Endothelial cell of umbilical vein (primary cell): ENCODE results near the gene SYNGR3. TPM values are rescaled to one million over a fixed set of nuclear protein-coding genes. Genes with fewer than 3 reads are reported as not detected.

Source experiments
- BruUV-seq: library from RNA; stranded (reverse); fragments of 400-500 nt; replicated peaks from 2 replicates; lab custom pipeline; 2021; lab: Mats Ljungman, UMichigan
- CTCF ChIA-PET: fragments of 300-600, 350-600 bp; sonication (Branson Sonifier 250); formaldehyde crosslinking; loops from one replicate; lab custom pipeline; 2021; ENCODE audit warnings: antibody characterized with exemption, inconsistent platforms; lab: Charles Lee
- POLR2A ChIA-PET: fragments of 300-600, 350-600 bp; sonication (Branson Sonifier 250); formaldehyde crosslinking; loops from one replicate; lab custom pipeline; 2021; ENCODE audit warnings: antibody characterized with exemption, inconsistent platforms; lab: Charles Lee
- DNase-seq: peaks from one replicate; pipeline ENCODE4 v3.0.0-alpha.2; 2011; ENCODE audit warnings: low read depth, low spot score
- FAIRE-seq: peaks from 2 replicates; lab custom pipeline; 2011; peaks lifted over from hg19 to GRCh38; lab: Jason Lieb, UNC
- H2AFZ ChIP-seq: 2 replicates; pipeline ENCODE4 v1.6.0; 2012; ENCODE audit warnings: low read depth, low read length, control low read depth, inconsistent platforms
- H3K27ac ChIP-seq: 2 replicates; pipeline ENCODE4 v1.5.1; 2011; ENCODE audit warnings: low read depth, mild to moderate bottlenecking, control low read depth, low read length, moderate library complexity; ENCODE audit not compliant: insufficient read depth
- H3K27me3 ChIP-seq, 2 experiments: 2 replicates each; pipeline versions ENCODE4 v1.6.0 to v1.6.1; 2011; ENCODE audit warnings: low read length in 2 of 2, mixed read lengths in 1 of 2; ENCODE audit not compliant: control insufficient read depth in 2 of 2, insufficient read depth in 2 of 2
- H3K36me3 ChIP-seq, 2 experiments: 2 replicates in 1 of 2; 3 replicates in 1 of 2; pipeline ENCODE4 v1.5.1; 2011; ENCODE audit warnings: low read length in 2 of 2, mild to moderate bottlenecking in 1 of 2, moderate library complexity in 1 of 2; ENCODE audit not compliant: control insufficient read depth in 2 of 2, insufficient read depth in 2 of 2; ENCODE audit errors: extremely low read depth in 1 of 2
- H3K4me1 ChIP-seq: 3 replicates; pipeline ENCODE4 v1.5.1; 2011; ENCODE audit warnings: mild to moderate bottlenecking, low read length; ENCODE audit not compliant: control insufficient read depth, insufficient read depth; ENCODE audit errors: extremely low read depth
- H3K4me2 ChIP-seq: 2 replicates; pipeline ENCODE4 v1.6.1; 2011; ENCODE audit warnings: low read length, control low read depth, mixed read lengths; ENCODE audit not compliant: insufficient read depth
- H3K4me3 ChIP-seq, 3 experiments: fragments of 200-600 bp in 1 of 3; sonication (generic), shearing (Covaris generic) in 1 of 3; replicated peaks in 1 of 3; 2 replicates each; pipeline ENCODE4 v1.5.1; 2011 to 2016; ENCODE audit warnings: control low read depth in 3 of 3, low read length in 3 of 3, mild to moderate bottlenecking in 2 of 3, inconsistent platforms in 1 of 3, low read depth in 1 of 3, moderate library complexity in 1 of 3; ENCODE audit not compliant: insufficient read depth in 1 of 3
- H3K79me2 ChIP-seq: 2 replicates; pipeline ENCODE4 v1.6.0; 2012; ENCODE audit warnings: low read length, inconsistent platforms; ENCODE audit not compliant: control insufficient read depth, insufficient read depth
- H3K9ac ChIP-seq: replicated peaks from 2 replicates; pipeline ENCODE3; 2011; ENCODE audit warnings: low read length, control low read depth; ENCODE audit not compliant: insufficient read depth; ENCODE audit errors: extremely low read depth
- H3K9me1 ChIP-seq: replicated peaks from 3 replicates; pipeline ENCODE4 v1.6.0; 2011; ENCODE audit warnings: mild to moderate bottlenecking, low read length; ENCODE audit not compliant: control insufficient read depth, insufficient read depth; ENCODE audit errors: extremely low read depth
- H3K9me3 ChIP-seq: replicated peaks from 2 replicates; pipeline ENCODE4 v1.5.1; 2012; ENCODE audit warnings: low read length, inconsistent platforms; ENCODE audit not compliant: control insufficient read depth, insufficient read depth
- H4K20me1 ChIP-seq: replicated peaks from 2 replicates; pipeline ENCODE3; 2011; ENCODE audit warnings: mild to moderate bottlenecking, low read length; ENCODE audit not compliant: control insufficient read depth, insufficient read depth; ENCODE audit errors: extremely low read depth
- CTCF ChIP-seq, 2 donors: IDR thresholded peaks; 1 replicate in 1 of 2; 2 replicates in 1 of 2; pipeline ENCODE4 v1.5.1; 2011; ENCODE audit warnings: low read length in 2 of 2, mild to moderate bottlenecking in 2 of 2, moderate library complexity in 2 of 2, control low read depth in 1 of 2, inconsistent platforms in 1 of 2, low read depth in 1 of 2; ENCODE audit not compliant: insufficient read depth in 1 of 2; ENCODE audit errors: extremely low read depth in 1 of 2
- EZH2 ChIP-seq: IDR thresholded peaks from 2 replicates; pipeline ENCODE4 v1.6.1; 2012; ENCODE audit warnings: borderline replicate concordance, low read depth, mild to moderate bottlenecking, moderate library complexity, low read length, inconsistent platforms; ENCODE audit not compliant: severe bottlenecking
- FOS ChIP-seq: IDR thresholded peaks from 2 replicates; pipeline ENCODE4 v1.6.1; 2011; ENCODE audit warnings: mild to moderate bottlenecking, low read length, moderate library complexity, borderline replicate concordance; ENCODE audit not compliant: insufficient read depth
- GATA2 ChIP-seq: IDR thresholded peaks from 2 replicates; pipeline ENCODE4 v1.7.0; 2011; ENCODE audit warnings: low read depth, mild to moderate bottlenecking, moderate library complexity, mixed read lengths, low read length; ENCODE audit not compliant: insufficient read length, insufficient read depth
- JUN ChIP-seq: IDR thresholded peaks from 2 replicates; pipeline ENCODE4 v1.6.1; 2011; ENCODE audit warnings: borderline replicate concordance, low read depth; ENCODE audit not compliant: insufficient read length, insufficient read depth
- MYC ChIP-seq: IDR thresholded peaks from one replicate; pipeline ENCODE4 v1.6.1; 2011; ENCODE audit warnings: mild to moderate bottlenecking, low read depth, low read length
- POLR2A ChIP-seq: IDR thresholded peaks from 2 replicates; pipeline ENCODE4 v1.6.1; 2012; ENCODE audit warnings: low read depth, mild to moderate bottlenecking, control low read depth, low read length
- POLR2AphosphoS5 ChIP-seq: IDR thresholded peaks from 2 replicates; pipeline ENCODE4 v1.6.1; 2012; ENCODE audit warnings: low read depth, mild to moderate bottlenecking, control low read depth, low read length, moderate library complexity; ENCODE audit not compliant: insufficient read depth
- dilution Hi-C: fragments of 300-500 bp; cut with MboI; formaldehyde crosslinking; loops from one replicate; pipeline ENCODE4 v1.15.0; 2019; ENCODE audit warnings: low sequenced_read_pairs; ENCODE audit not compliant: extremely low pct_ligation_motif_present
- intact Hi-C: fragments of 100-400 bp; cut with micrococcal nuclease; formaldehyde crosslinking; loops from one replicate; pipeline ENCODE4 v1.10.0; 2022
- polyA plus RNA-seq, 4 experiments: library from polyadenylated mRNA; depleted of rRNA in 3 of 4; stranded (reverse) in 3 of 4; unstranded in 1 of 4; fragments of >200 nt; gene quantifications; 2 replicates each; pipeline versions ENCODE4 v1.2.1 to v1.2.3, GENCODE V29; 2011 to 2012; ENCODE audit warnings: missing spikeins in 1 of 4
- total RNA-seq: library from RNA; stranded (reverse); gene quantifications from 2 replicates; pipeline ENCODE4 v1.2.3, GENCODE V29; 2021
- TF ChIP-seq, protein P1 (sequence below): IDR thresholded peaks from 2 replicates; pipeline ENCODE4 v1.6.1; 2011; ENCODE audit not compliant: insufficient read depth, insufficient read length

The SYNGR3 gene
- total and polyA plus RNA-seq, 2 donors (not counting 3 experiments of a cell fraction or from before 2014, with no cell fraction given), result 0.95 to 1.4 TPM

- Histone ChIP-seq H3K27me3 (no peaks in the 10 kb centered on the region), H3K4me1 (peaks cover 12% of the 10 kb centered on the region), H3K4me3 (peak within 1 kb of the TSS; percentile 53 to 89 (median 62)), H3K4me2 (peak within 1 kb of the TSS; percentile 84), H3K27ac (no peak within 1 kb of the TSS), H4K20me1 (no peaks in the 10 kb centered on the region), H3K79me2 (no peaks in the 10 kb centered on the region), H2AFZ (peak within 1 kb of the TSS; percentile 99), H3K9ac (peak within 1 kb of the TSS; percentile 64), H3K36me3 (peaks cover 0 to 15% of the 10 kb centered on the region in 2 experiments), H3K9me3 (no peaks in the 10 kb centered on the region), H3K9me1 (no peaks in the 10 kb centered on the region)
- POLR2A ChIA-PET, result interaction anchor here (1.5 kb wide), 1 partner anchor 22 kb away, joined by 11 read pairs; the partner anchor contains the start of gene RPS2
- peak; percentile 98 for FAIRE-seq
- peak; percentile 99 for DNase-seq
- intact Hi-C loops (loop anchor here (1.0 to 2.0 kb wide), 2 partner anchors 14 to 16 kb away; partner anchors contain the start of gene NDUFB10), dilution Hi-C loops (no loop called here)
- CTCF ChIA-PET, result interaction anchor here (0.9 to 1.3 kb wide), 4 partner anchors 8 to 94 kb away, joined by 3 to 4 read pairs (median 3); no protein-coding TSS in a partner anchor
- TF ChIP-seq MYC, result no peak
- TF ChIP-seq CTCF (IDR thresholded peaks at IDR 0.05; ENCODE audit: extremely low read depth in 1 of 2, insufficient read depth in 1 of 2, low read depth in 1 of 2, low read length in 2 of 2), result peak in 1 of 2 donors; percentile 3
- peak; percentile 91 for TF ChIP-seq POLR2A
- no peak for TF ChIP-seq GATA2
- TF ChIP-seq POLR2AphosphoS5, result peak; percentile 94
- TF ChIP-seq JUN, result no peak
- no peak for TF ChIP-seq EZH2
- no peak for TF ChIP-seq FOS
- TF ChIP-seq, protein P1, sequence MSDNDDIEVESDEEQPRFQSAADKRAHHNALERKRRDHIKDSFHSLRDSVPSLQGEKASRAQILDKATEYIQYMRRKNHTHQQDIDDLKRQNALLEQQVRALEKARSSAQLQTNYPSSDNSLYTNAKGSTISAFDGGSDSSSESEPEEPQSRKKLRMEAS, result no peak
- no TSS peak for BruUV-seq
These were observed 46.7 kb upstream of the SYNGR3 start, which contains the start of gene MSRB1 for GRCh38 chr16:1942810-1943726. Gene MSRB1 (minus strand): TSS chr16:1943199. CDS start chr16:1943156, 43 bp downstream.
